GM12892 (cell line): ENCODE results near the gene MOV10L1.

Experiments used
- POLR2A ChIP-seq: IDR thresholded peaks from 2 replicates; pipeline ENCODE4 v1.6.1; 2011; ENCODE audit warnings: low read depth, low read length, control low read depth
- POLR2AphosphoS5 ChIP-seq: IDR thresholded peaks from 2 replicates; pipeline ENCODE4 v1.6.1; 2011; ENCODE audit warnings: low read depth, low read length, control low read depth
- TAF1 ChIP-seq: IDR thresholded peaks from 2 replicates; pipeline ENCODE4 v1.6.1; 2011; ENCODE audit warnings: low read depth, mild to moderate bottlenecking, control low read depth, low read length, borderline replicate concordance

- no peak for TF ChIP-seq POLR2AphosphoS5
- TF ChIP-seq POLR2A: no peak
- no peak for TF ChIP-seq TAF1
These were observed 37.9 kb upstream of the MOV10L1 start for GRCh38 chr22:50051930-50052329.
